ENCODE results near the gene SLC6A17.
A peak's percentile ranks its signal among the peaks of the same experiment; 100 is the strongest.

The SLC6A17 gene

GRCh38 chr1:110196917-110197765, 46.8 kb downstream of the SLC6A17 start:
- no peak overlapping the region for H2AFZ ChIP-seq (ENCODE audit: low read length)
- no peaks in the 10 kb centered on the region for H3F3A ChIP-seq (ENCODE audit: insufficient read depth, low read length)
- no peaks in the 10 kb centered on the region for H3K27me3 ChIP-seq (replicated peaks; ENCODE audit: insufficient read depth, low read length)
- no peaks in the 10 kb centered on the region for H3K4me1 ChIP-seq (ENCODE audit: low read length)
- no peak overlapping the region for H3K4me3 ChIP-seq (ENCODE audit: low read length)
- no peaks in the 10 kb centered on the region for H3K36me3 ChIP-seq (replicated peaks; ENCODE audit: insufficient read depth, low read length)
- no peaks in the 10 kb centered on the region for H3K79me2 ChIP-seq (ENCODE audit: low read length)
- no peak overlapping the region for H3K27ac ChIP-seq (ENCODE audit: low read length)
- no peak overlapping the region for H3K9ac ChIP-seq (ENCODE audit: low read length)
- H3K9me2 ChIP-seq (replicated peaks; ENCODE audit: insufficient read depth, low read length), result no peaks in the 10 kb centered on the region
- H3K9me3 ChIP-seq (replicated peaks; ENCODE audit: insufficient read depth, low read length), result no peaks in the 10 kb centered on the region
- no peaks in the 10 kb centered on the region for H4K20me1 ChIP-seq (ENCODE audit: insufficient read depth, low read length)
- TF ChIP-seq CTCF (IDR thresholded peaks at IDR 0.05; ENCODE audit: low read length) (peak; percentile 70), EZH2 (optimal IDR thresholded peaks at IDR 0.05; ENCODE audit: low read depth, low read length) (no peak), EZH2phosphoT487 (IDR thresholded peaks at IDR 0.05; ENCODE audit: low read length) (no peak)
- no peak overlapping the region for H3K4me2 ChIP-seq (ENCODE audit: low read depth, low read length)
- DNase-seq, result peak; percentile 46

DNA sequence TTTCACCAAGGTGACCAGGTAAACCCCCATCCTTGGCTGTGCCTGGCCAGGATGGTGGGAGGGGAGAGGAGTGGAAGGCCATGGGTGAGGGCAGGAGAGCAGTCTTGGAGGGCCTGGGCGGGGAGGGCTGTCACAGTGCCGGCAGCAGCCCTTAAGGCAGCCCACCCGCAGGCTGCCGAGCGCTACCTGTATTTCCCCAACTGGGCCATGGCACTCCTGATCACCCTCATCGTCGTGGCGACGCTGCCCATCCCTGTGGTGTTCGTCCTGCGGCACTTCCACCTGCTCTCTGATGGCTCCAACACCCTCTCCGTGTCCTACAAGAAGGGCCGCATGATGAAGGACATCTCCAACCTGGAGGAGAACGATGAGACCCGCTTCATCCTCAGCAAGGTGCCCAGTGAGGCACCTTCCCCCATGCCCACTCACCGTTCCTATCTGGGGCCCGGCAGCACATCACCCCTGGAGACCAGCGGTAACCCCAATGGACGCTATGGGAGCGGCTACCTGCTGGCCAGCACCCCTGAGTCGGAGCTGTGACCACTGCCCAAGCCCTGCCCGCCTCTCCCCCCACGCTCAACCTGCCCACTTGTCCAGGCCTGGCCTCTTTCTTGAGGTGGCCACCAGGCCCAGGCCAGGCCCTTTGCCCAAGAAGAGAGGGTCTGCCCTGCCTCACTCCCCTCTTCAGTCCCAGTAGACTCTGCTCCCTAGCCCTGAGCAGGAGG, 47.8 kb downstream of the SLC6A17 start:
- no peaks in the 10 kb centered on the region for H3K9me3 ChIP-seq (replicated peaks; ENCODE audit: insufficient read depth, low read length)
- no peaks in the 10 kb centered on the region for H4K20me1 ChIP-seq (ENCODE audit: insufficient read depth, low read length)
- no peak overlapping the region for H3K4me3 ChIP-seq (ENCODE audit: low read length)
- no peak overlapping the region for H3K27ac ChIP-seq (ENCODE audit: low read length)
- H3K4me1 ChIP-seq (ENCODE audit: low read length), result no peaks in the 10 kb centered on the region
- H3K4me2 ChIP-seq (ENCODE audit: low read depth, low read length), result no peak overlapping the region
- no peak for TF ChIP-seq CTCF (IDR thresholded peaks at IDR 0.05; ENCODE audit: low read length)
- TF ChIP-seq EZH2 (optimal IDR thresholded peaks at IDR 0.05; ENCODE audit: low read depth, low read length), result no peak
- no peak for TF ChIP-seq EZH2phosphoT487 (IDR thresholded peaks at IDR 0.05; ENCODE audit: low read length)
- DNase-seq, result no peak
- H2AFZ ChIP-seq (ENCODE audit: low read length), result no peak overlapping the region
- H3K9me2 ChIP-seq (replicated peaks; ENCODE audit: insufficient read depth, low read length), result no peaks in the 10 kb centered on the region
- no peaks in the 10 kb centered on the region for H3K36me3 ChIP-seq (replicated peaks; ENCODE audit: insufficient read depth, low read length)
- H3K9ac ChIP-seq (ENCODE audit: low read length), result no peak overlapping the region
- H3K27me3 ChIP-seq (replicated peaks; ENCODE audit: insufficient read depth, low read length), result no peaks in the 10 kb centered on the region
- H3F3A ChIP-seq (ENCODE audit: insufficient read depth, low read length), result no peaks in the 10 kb centered on the region
- H3K79me2 ChIP-seq (ENCODE audit: low read length), result no peaks in the 10 kb centered on the region

GRCh38 chr1:110198746-110199145, 48.5 kb downstream of the SLC6A17 start:
- Histone ChIP-seq H3K79me2 (ENCODE audit: low read length) (no peaks in the 10 kb centered on the region), H3K4me2 (ENCODE audit: low read depth, low read length) (no peak overlapping the region), H3K27me3 (replicated peaks; ENCODE audit: insufficient read depth, low read length) (no peaks in the 10 kb centered on the region), H3K9me3 (replicated peaks; ENCODE audit: insufficient read depth, low read length) (no peaks in the 10 kb centered on the region), H2AFZ (ENCODE audit: low read length) (no peak overlapping the region), H3F3A (ENCODE audit: insufficient read depth, low read length) (no peaks in the 10 kb centered on the region), H3K4me1 (ENCODE audit: low read length) (no peaks in the 10 kb centered on the region), H4K20me1 (ENCODE audit: insufficient read depth, low read length) (no peaks in the 10 kb centered on the region), H3K4me3 (ENCODE audit: low read length) (no peak overlapping the region), H3K27ac (ENCODE audit: low read length) (no peak overlapping the region), H3K9ac (ENCODE audit: low read length) (no peak overlapping the region), H3K9me2 (replicated peaks; ENCODE audit: insufficient read depth, low read length) (no peaks in the 10 kb centered on the region), H3K36me3 (replicated peaks; ENCODE audit: insufficient read depth, low read length) (no peaks in the 10 kb centered on the region)
- TF ChIP-seq EZH2 (optimal IDR thresholded peaks at IDR 0.05; ENCODE audit: low read depth, low read length) (no peak), EZH2phosphoT487 (IDR thresholded peaks at IDR 0.05; ENCODE audit: low read length) (no peak), CTCF (IDR thresholded peaks at IDR 0.05; ENCODE audit: low read length) (no peak)
- no peak for DNase-seq

Data from MM.1S (cell line).